Heart right ventricle (tissue), 16 donors: ENCODE measurements around the gene SLC22A17. TPM values are rescaled to one million over a fixed set of nuclear protein-coding genes. Genes with fewer than 3 reads are reported as not detected.
"Not testable (repeated sequence)": the region's sequence is repeated elsewhere in the genome, so short reads cannot be mapped to it uniquely, and the experiment has no call there.

Experiments
- ATAC-seq, 8 donors: fragments of 200-7000 bp; cut with Tn5 transposase; one replicate each; pipeline ENCODE4 v1.9.1; 2020; ENCODE audit warnings: mild to moderate bottlenecking in 8 of 8, moderate library complexity in 8 of 8, moderate number of reproducible peaks in 1 of 8
- DNase-seq, 2 donors: peaks; one replicate each; pipeline ENCODE4 v3.0.0-alpha.2; 2020
- H3K27ac ChIP-seq, 10 donors: fragments of 200-600 bp; sonication (generic) in 2 of 10; one replicate each; pipeline versions ENCODE4 v1.5.0 to v1.8.0; 2020 to 2022; ENCODE audit warnings: mild to moderate bottlenecking in 3 of 10
- H3K27me3 ChIP-seq, 7 donors: fragments of 200-600 bp; one replicate each; pipeline ENCODE4 v1.8.0; 2021 to 2022; ENCODE audit warnings: mild to moderate bottlenecking in 2 of 7
- H3K36me3 ChIP-seq, 9 donors: fragments of 200-600 bp; sonication (generic) in 1 of 9; one replicate each; pipeline versions ENCODE4 v1.5.0 to v1.8.0; 2020 to 2022; ENCODE audit warnings: mild to moderate bottlenecking in 2 of 9
- H3K4me1 ChIP-seq, 9 donors: fragments of 200-600 bp; sonication (generic) in 1 of 9; one replicate each; pipeline versions ENCODE4 v1.5.0 to v1.8.0; 2020 to 2022; ENCODE audit warnings: mild to moderate bottlenecking in 4 of 9
- H3K4me3 ChIP-seq, 10 donors: fragments of 200-600 bp; sonication (generic) in 2 of 10; one replicate each; pipeline versions ENCODE4 v1.5.0 to v1.8.0; 2020 to 2022; ENCODE audit warnings: mild to moderate bottlenecking in 7 of 10, moderate library complexity in 2 of 10
- H3K9me3 ChIP-seq, 11 donors: fragments of 200-600 bp in 10 of 11; sonication (generic) in 2 of 11; one replicate each; pipeline versions ENCODE4 v1.5.0 to v1.8.0; 2013 to 2022; ENCODE audit warnings: mild to moderate bottlenecking in 2 of 11, control low read depth in 1 of 11, moderate library complexity in 1 of 11
- CTCF ChIP-seq, 9 donors: fragments of 200-600 bp; sonication (generic) in 2 of 9; IDR thresholded peaks; one replicate each; pipeline versions ENCODE4 v1.5.0 to v1.8.0; 2021 to 2022; ENCODE audit warnings: antibody characterized with exemption in 9 of 9, mild to moderate bottlenecking in 5 of 9, moderate library complexity in 1 of 9
- WGBS, 2 donors: extraction: QIAGEN DNeasy Blood & Tissue Kit; methylation state at CpG; one replicate each; pipeline ENCODE4 v1.1.7; 2013; ENCODE audit warnings: inconsistent platforms in 1 of 2; 5-methylcytosine and 5-hydroxymethylcytosine counted together
- intact Hi-C, 10 donors: fragments of 100-400 bp; cut with DNase I; formaldehyde crosslinking; loops; one replicate each; pipeline versions ENCODE4 v1.11.1 to v1.14.2; 2022
- long read RNA-seq, 3 donors: library from polyadenylated mRNA; unstranded; transcript quantifications; one replicate each; pipeline ENCODE4 v2.0.0, GENCODE V29; 2020 to 2021
- polyA plus RNA-seq, 2 donors: library from polyadenylated mRNA; stranded (reverse); fragments of 200-250 nt; gene quantifications; one replicate each; pipeline ENCODE4 v1.2.3, GENCODE V29; 2013
- total RNA-seq, 10 donors: library from RNA; stranded (reverse); fragmentation: NEBNext Ultra II Directional in 3 of 10; extraction: Animal tissue kit (Norgen Biotek cat#: 25700) in 3 of 10; gene quantifications; one replicate each; pipeline versions ENCODE4 v1.2.1 to v1.2.4, GENCODE V29; 2021 to 2023
- donor health status: Arrhythmogenic right ventricular cardiomyopathy.
- donor health status: ischemic (EF 13 %, LVEDD 7.1; RV severe dilation, severe dysfunction).
- donor health status: healthy with polysubstance abuse.
- donor health status: DM: no; HTN: yes; CAD: no.
- donor health status: DM: no; HTN: no; CAD: no.
- donor health status: ischemic (EF 25% LVEDD 6.9; RV normal size, moderate dysfunction).
- donor health status: ischemic (EF 25% LVEDD 5.7; RV mildly dilated, moderate dysfunction).
- donor health status: healthy.
- donor health status: DM: yes; HTN: yes; CAD: no.
- donor health status: Ischemic cardiomyopathy.
- donor health status: ischemic (EF 35%, LVEDD 5.7; RV mildly dilated, moderate dysfunction).
- donor health status: nonischemic (EF 11% LVEDD 7.7; RV severe dilation, severe dysfunction).
- donor health status: DM: yes; HTN: yes; CAD: no.
- donor health status: PGD.
- donor health status: ischemic (EF 29% LVEDD 5.4; RV normal size, mild dysfunction).
- donor health status: nonischemic (EF 23%, LVEDD 6.1; RV moderate dilation, normal function).

SLC22A17 gene
- 10 to 100 TPM in 4 of 10 donors, 1 to 10 TPM in 6; 4.8 to 18.9 (median 9.6) TPM for total RNA-seq
- 10 to 100 TPM in 1 of 2 donors, 1 to 10 TPM in 1; 9.9 to 10.6 TPM for polyA plus RNA-seq
- long read RNA-seq, donor 1, partial matches to known transcripts = 2 of 13 reads
- long read RNA-seq, donor 1, other reads (novel, unspliced or antisense) = 11 of 13 reads
- long read RNA-seq, donor 2, partial matches to known transcripts = 2 of 7 reads
- long read RNA-seq, donor 2, other reads (novel, unspliced or antisense) = 5 of 7 reads
- long read RNA-seq, donor 3, partial matches to known transcripts = 0 of 1 reads
- long read RNA-seq, donor 3, other reads (novel, unspliced or antisense) = 0 of 1 reads

GRCh38 chr14:23352506-23353432, at the start of gene SLC22A17:
TSS of gene SLC22A17 (minus strand) at chr14:23352887.
- H3K27me3 ChIP-seq = peaks cover 0 to 45% (median 0%) of the 10 kb centered on the region in 7 donors
- intact Hi-C loops = no loop called here

GRCh38 chr14:23401291-23401690, 48.6 kb upstream of the SLC22A17 start:
- Histone ChIP-seq H3K4me1 (peaks cover 0 to 15% (median 0%) of the 10 kb centered on the region in 9 donors), H3K9me3 (no peaks in the 10 kb centered on the region), H3K36me3 (peaks cover 0 to 94% (median 0%) of the 10 kb centered on the region in 9 donors), H3K4me3 (no peak overlapping the region), H3K27ac (peak overlapping the region in 2 of 10 donors; percentile 10 to 14), H3K27me3 (peaks cover 0 to 7% (median 0%) of the 10 kb centered on the region in 7 donors)
- ATAC-seq (peak in 2 of 8 donors; percentile 2), DNase-seq (no peak)
- intact Hi-C loops = loop anchor here in 1 of 10 donors (5.0 kb wide), 1 partner anchor 46 kb away; no protein-coding TSS in a partner anchor
- no peak for TF ChIP-seq CTCF (IDR thresholded peaks at IDR 0.05)
- WGBS, 2 donors = 51 to 57% methylated on average over 4 of the region's 4 CpGs

More at GRCh38 chr14:23352506-23353432, at the start of gene SLC22A17:
- TF ChIP-seq CTCF (IDR thresholded peaks at IDR 0.05) = peak in 4 of 9 donors; percentile 3 to 43 (median 22)
- ATAC-seq = peak; percentile 86 to 96 (median 93)
- Histone ChIP-seq H3K9me3 (no peaks in the 10 kb centered on the region), H3K27ac (peak within 1 kb of the TSS in 5 of 10 donors; percentile 13 to 70 (median 58)), H3K36me3 (peaks cover 0 to 10% (median 0%) of the 10 kb centered on the region in 9 donors), H3K4me3 (peak within 1 kb of the TSS; percentile 43 to 79 (median 63)), H3K4me1 (peaks cover 0 to 20% (median 9%) of the 10 kb centered on the region in 9 donors)
- peak; percentile 74 to 85 for DNase-seq
- 0 to 1% methylated on average over 42 of the region's 42 CpGs for WGBS, 2 donors

- H3K4me1 ChIP-seq, H3K4me3 ChIP-seq, H3K27ac ChIP-seq, H3K9me3 ChIP-seq, H3K27me3 ChIP-seq, DNase-seq: not testable (repeated sequence)
- ATAC-seq = peak in 3 of 8 donors; percentile 0 to 8 (median 1)
- 60 to 72% methylated on average over 16 of the region's 16 CpGs for WGBS, 2 donors
- H3K36me3 ChIP-seq = peaks cover 0 to 94% (median 0%) of the 10 kb centered on the region in 9 donors
- intact Hi-C loops = loop anchor here in 1 of 10 donors (5.0 kb wide), 1 partner anchor 47 kb away; no protein-coding TSS in a partner anchor
Observed at GRCh38 chr14:23400496-23401149, 47.9 kb upstream of the SLC22A17 start.

GRCh38 chr14:23399591-23399990, 46.9 kb upstream of the SLC22A17 start:
- no peaks in the 10 kb centered on the region for H3K9me3 ChIP-seq
- no peak for TF ChIP-seq CTCF (IDR thresholded peaks at IDR 0.05)
- peaks cover 0 to 4% (median 0%) of the 10 kb centered on the region in 7 donors for H3K27me3 ChIP-seq
- DNase-seq (no peak), ATAC-seq (peak in 1 of 8 donors; percentile 4)
- intact Hi-C loops = loop anchor here in 1 of 10 donors (10.0 kb wide), 1 partner anchor 45 kb away; no protein-coding TSS in a partner anchor
- H3K4me1 ChIP-seq = peaks cover 0 to 3% (median 0%) of the 10 kb centered on the region in 9 donors
- no peak overlapping the region for H3K27ac ChIP-seq
- H3K4me3 ChIP-seq = no peak overlapping the region
- WGBS, 2 donors = 57 to 63% methylated on average over 6 of the region's 6 CpGs
- peaks cover 0 to 94% (median 0%) of the 10 kb centered on the region in 9 donors for H3K36me3 ChIP-seq
